ENCODE results near the gene PRPF39.

DNA sequence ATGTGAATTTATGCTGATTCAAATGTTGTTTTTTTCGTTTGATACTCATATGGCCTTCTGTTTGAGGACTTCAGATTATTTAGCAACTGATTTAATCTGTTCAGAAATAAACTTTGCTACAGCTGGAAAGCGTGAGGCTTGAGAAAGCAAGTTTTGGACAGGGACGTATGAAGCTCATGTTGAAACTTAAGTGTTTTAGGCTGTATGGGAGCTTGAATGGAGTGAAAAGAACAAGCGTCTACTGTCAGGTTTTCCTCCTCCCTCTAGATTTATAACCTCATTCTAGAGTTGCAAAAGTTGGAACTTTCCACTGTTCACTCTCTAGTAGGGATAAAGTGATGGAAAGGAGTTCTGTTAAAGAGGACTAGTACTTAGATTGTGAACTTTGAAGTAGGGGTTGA, 1.0 kb downstream of the PRPF39 start:
- TF ChIP-seq POLR2AphosphoS5 (IDR thresholded peaks at IDR 0.05) (no peak), POLR2A (IDR thresholded peaks at IDR 0.05) (no peak)
- TF ChIP-seq, protein P1, sequence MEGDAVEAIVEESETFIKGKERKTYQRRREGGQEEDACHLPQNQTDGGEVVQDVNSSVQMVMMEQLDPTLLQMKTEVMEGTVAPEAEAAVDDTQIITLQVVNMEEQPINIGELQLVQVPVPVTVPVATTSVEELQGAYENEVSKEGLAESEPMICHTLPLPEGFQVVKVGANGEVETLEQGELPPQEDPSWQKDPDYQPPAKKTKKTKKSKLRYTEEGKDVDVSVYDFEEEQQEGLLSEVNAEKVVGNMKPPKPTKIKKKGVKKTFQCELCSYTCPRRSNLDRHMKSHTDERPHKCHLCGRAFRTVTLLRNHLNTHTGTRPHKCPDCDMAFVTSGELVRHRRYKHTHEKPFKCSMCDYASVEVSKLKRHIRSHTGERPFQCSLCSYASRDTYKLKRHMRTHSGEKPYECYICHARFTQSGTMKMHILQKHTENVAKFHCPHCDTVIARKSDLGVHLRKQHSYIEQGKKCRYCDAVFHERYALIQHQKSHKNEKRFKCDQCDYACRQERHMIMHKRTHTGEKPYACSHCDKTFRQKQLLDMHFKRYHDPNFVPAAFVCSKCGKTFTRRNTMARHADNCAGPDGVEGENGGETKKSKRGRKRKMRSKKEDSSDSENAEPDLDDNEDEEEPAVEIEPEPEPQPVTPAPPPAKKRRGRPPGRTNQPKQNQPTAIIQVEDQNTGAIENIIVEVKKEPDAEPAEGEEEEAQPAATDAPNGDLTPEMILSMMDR (IDR thresholded peaks at IDR 0.05): no peak

Data from prostate gland (tissue), 2 donors.